ENCODE results near the gene UCK2. TPM values are rescaled to one million over a fixed set of nuclear protein-coding genes. Genes with fewer than 3 reads are reported as not detected.

Gene UCK2
- total RNA-seq, 1 experiment from 2014 or later: 109 TPM

- in situ Hi-C loops (cut with HindIII; ENCODE audit: low pct_unique_long_range_greater_than_20kb, low sequenced_read_pairs): no loop called here
- no peak for DNase-seq (ENCODE audit: low read depth)
Measured at GRCh38 chr1:165888552-165888920, 61.1 kb downstream of the UCK2 start.

- in situ Hi-C loops (cut with HindIII; ENCODE audit: low pct_unique_long_range_greater_than_20kb, low sequenced_read_pairs): no loop called here
Measured at GRCh38 chr1:165890684-165891083, 63.3 kb downstream of the UCK2 start.

GRCh38 chr1:165891111-165891860 lies 63.9 kb downstream of the UCK2 start:
- peak; percentile 27 for DNase-seq (ENCODE audit: low read depth)
- in situ Hi-C loops (cut with HindIII; ENCODE audit: low pct_unique_long_range_greater_than_20kb, low sequenced_read_pairs): no loop called here

More at GRCh38 chr1:165890684-165891083, 63.3 kb downstream of the UCK2 start:
- DNase-seq (ENCODE audit: low read depth): no peak

- in situ Hi-C loops (cut with HindIII; ENCODE audit: low pct_unique_long_range_greater_than_20kb, low sequenced_read_pairs): no loop called here
- DNase-seq (ENCODE audit: low read depth): no peak
Measured at GRCh38 chr1:165892935-165893334, 65.5 kb downstream of the UCK2 start.

- DNase-seq (ENCODE audit: low read depth): no peak
- in situ Hi-C loops (cut with HindIII; ENCODE audit: low pct_unique_long_range_greater_than_20kb, low sequenced_read_pairs): no loop called here
Measured at GRCh38 chr1:165893507-165893906, 66.1 kb downstream of the UCK2 start.

- in situ Hi-C loops (cut with HindIII; ENCODE audit: low pct_unique_long_range_greater_than_20kb, low sequenced_read_pairs): no loop called here
- no peak for DNase-seq (ENCODE audit: low read depth)
Measured at GRCh38 chr1:165894591-165894990, 67.2 kb downstream of the UCK2 start.

GRCh38 chr1:165895451-165895871 lies 68.0 kb downstream of the UCK2 start:
- in situ Hi-C loops (cut with HindIII; ENCODE audit: low pct_unique_long_range_greater_than_20kb, low sequenced_read_pairs): no loop called here

GRCh38 chr1:165896277-165896676 lies 68.9 kb downstream of the UCK2 start:
- DNase-seq (ENCODE audit: low read depth): no peak
- in situ Hi-C loops (cut with HindIII; ENCODE audit: low pct_unique_long_range_greater_than_20kb, low sequenced_read_pairs): no loop called here

More at GRCh38 chr1:165895451-165895871, 68.0 kb downstream of the UCK2 start:
- no peak for DNase-seq (ENCODE audit: low read depth)

- no peak for DNase-seq (ENCODE audit: low read depth)
- in situ Hi-C loops (cut with HindIII; ENCODE audit: low pct_unique_long_range_greater_than_20kb, low sequenced_read_pairs): no loop called here
Measured at GRCh38 chr1:165897326-165898303, 70.2 kb downstream of the UCK2 start.

- in situ Hi-C loops (cut with HindIII; ENCODE audit: low pct_unique_long_range_greater_than_20kb, low sequenced_read_pairs): no loop called here
- DNase-seq (ENCODE audit: low read depth): peak; percentile 88
Measured at GRCh38 chr1:165898837-165899236, 71.4 kb downstream of the UCK2 start.

GRCh38 chr1:165899461-165899941 lies 72.1 kb downstream of the UCK2 start:
- no peak for DNase-seq (ENCODE audit: low read depth)
- in situ Hi-C loops (cut with HindIII; ENCODE audit: low pct_unique_long_range_greater_than_20kb, low sequenced_read_pairs): no loop called here

- no peak for DNase-seq (ENCODE audit: low read depth)
- in situ Hi-C loops (cut with HindIII; ENCODE audit: low pct_unique_long_range_greater_than_20kb, low sequenced_read_pairs): no loop called here
Measured at GRCh38 chr1:165900576-165901380, 73.4 kb downstream of the UCK2 start.

- DNase-seq (ENCODE audit: low read depth): no peak
- in situ Hi-C loops (cut with HindIII; ENCODE audit: low pct_unique_long_range_greater_than_20kb, low sequenced_read_pairs): no loop called here
Measured at GRCh38 chr1:165902565-165902964, 75.2 kb downstream of the UCK2 start.

- in situ Hi-C loops (cut with HindIII; ENCODE audit: low pct_unique_long_range_greater_than_20kb, low sequenced_read_pairs): no loop called here
- DNase-seq (ENCODE audit: low read depth): peak; percentile 26
Measured at GRCh38 chr1:165903672-165904071, 76.3 kb downstream of the UCK2 start.

- no peak for DNase-seq (ENCODE audit: low read depth)
- in situ Hi-C loops (cut with HindIII; ENCODE audit: low pct_unique_long_range_greater_than_20kb, low sequenced_read_pairs): no loop called here
Measured at GRCh38 chr1:165904948-165905347, 77.5 kb downstream of the UCK2 start.

- DNase-seq (ENCODE audit: low read depth): no peak
- in situ Hi-C loops (cut with HindIII; ENCODE audit: low pct_unique_long_range_greater_than_20kb, low sequenced_read_pairs): no loop called here
Measured at GRCh38 chr1:165905853-165906252, 78.4 kb downstream of the UCK2 start.

GRCh38 chr1:165907256-165907857 lies 79.9 kb downstream of the UCK2 start:
- DNase-seq (ENCODE audit: low read depth): no peak
- in situ Hi-C loops (cut with HindIII; ENCODE audit: low pct_unique_long_range_greater_than_20kb, low sequenced_read_pairs): no loop called here

Measured in Caki2 (cell line).